GM12878 (cell line): ENCODE measurements around the gene OR10J5.

Experiments
- CHD2 ChIP-seq: IDR thresholded peaks from 2 replicates; pipeline ENCODE4 v1.6.1; 2011; ENCODE audit warnings: low read depth, low read length, improper control_type of control experiment, borderline replicate concordance
- JUND ChIP-seq: IDR thresholded peaks from 2 replicates; pipeline ENCODE4 v1.6.1; 2012; ENCODE audit warnings: low read depth, mild to moderate bottlenecking, low read length, improper control_type of control experiment, moderate library complexity
- POLR2AphosphoS5 ChIP-seq: IDR thresholded peaks from 2 replicates; pipeline ENCODE4 v1.6.1; 2011; ENCODE audit warnings: mild to moderate bottlenecking, low read length, inconsistent platforms
- ZSCAN29 ChIP-seq: fragments of 450-650 bp; IDR thresholded peaks from 2 replicates; pipeline ENCODE4 v1.6.1; 2017; ENCODE audit warnings: mild to moderate bottlenecking, moderate library complexity

- TF ChIP-seq JUND (no peak), POLR2AphosphoS5 (no peak), ZSCAN29 (no peak), CHD2 (no peak)
Measured at GRCh38 chr1:159580340-159580739, 44.5 kb upstream of the OR10J5 start.
